Right ventricle myocardium superior (tissue), 1 donor: ENCODE data around the gene EIF5. TPM values are rescaled to one million over a fixed set of nuclear protein-coding genes. Genes with fewer than 3 reads are reported as not detected.

Source experiments
- ATAC-seq: fragments of 200-7000 bp; cut with Tn5 transposase; one replicate; pipeline ENCODE4 v1.9.1; 2020; ENCODE audit warnings: mild to moderate bottlenecking; ENCODE audit not compliant: poor library complexity
- DNase-seq: peaks from one replicate; pipeline ENCODE4 v3.0.0-alpha.2; 2020
- intact Hi-C: fragments of 100-400 bp; cut with DNase I; formaldehyde crosslinking; loops from one replicate; pipeline ENCODE4 v1.11.2; 2022
- total RNA-seq: library from RNA; stranded (reverse); fragmentation: NEBNext Ultra II Directional; extraction: Animal tissue kit (Norgen Biotek cat#: 25700); gene quantifications from one replicate; pipeline ENCODE4 v1.2.1, GENCODE V29; 2021
- donor health status: DM: no; HTN: yes; CAD: no; lungs with severe emphysema.

EIF5 gene
- total RNA-seq, 1 donor from 2014 or later: 234 TPM

GRCh38 chr14:103304706-103305105 is 29.3 kb upstream of the EIF5 start:
- DNase-seq: no peak
- no peak for ATAC-seq
- intact Hi-C loops: no loop called here

GRCh38 chr14:103308717-103309616 is 25.1 kb upstream of the EIF5 start:
- DNase-seq (no peak), ATAC-seq (no peak)
- intact Hi-C loops: no loop called here

- DNase-seq: no peak
- intact Hi-C loops: no loop called here
These were observed 23.4 kb upstream of the EIF5 start for GRCh38 chr14:103310576-103311095.

GRCh38 chr14:103311171-103311997 is 22.7 kb upstream of the EIF5 start:
- intact Hi-C loops: no loop called here
- DNase-seq (no peak), ATAC-seq (no peak)

More at GRCh38 chr14:103310576-103311095, 23.4 kb upstream of the EIF5 start:
- ATAC-seq: no peak

- ATAC-seq: no peak
- intact Hi-C loops: no loop called here
- DNase-seq: no peak
These were observed 21.9 kb upstream of the EIF5 start for GRCh38 chr14:103312006-103312635.

- ATAC-seq (no peak), DNase-seq (no peak)
- intact Hi-C loops: no loop called here
These were observed 20.3 kb upstream of the EIF5 start for GRCh38 chr14:103313704-103314103.

GRCh38 chr14:103314496-103315277 is 19.4 kb upstream of the EIF5 start:
- ATAC-seq (peak; percentile 14), DNase-seq (no peak)
- intact Hi-C loops: no loop called here

- intact Hi-C loops: no loop called here
- DNase-seq (peak; percentile 58), ATAC-seq (peak; percentile 79)
These were observed 18.6 kb upstream of the EIF5 start for GRCh38 chr14:103315351-103315911.

GRCh38 chr14:103315941-103316340 is 18.1 kb upstream of the EIF5 start:
- intact Hi-C loops: no loop called here
- no peak for DNase-seq
- ATAC-seq: peak; percentile 23

GRCh38 chr14:103316721-103317121 is 17.3 kb upstream of the EIF5 start:
- ATAC-seq: no peak
- intact Hi-C loops: no loop called here
- DNase-seq: no peak

- DNase-seq (no peak), ATAC-seq (no peak)
- intact Hi-C loops: no loop called here
These were observed 16.8 kb upstream of the EIF5 start for GRCh38 chr14:103317251-103317650.

- ATAC-seq (no peak), DNase-seq (no peak)
- intact Hi-C loops: no loop called here
These were observed 16.0 kb upstream of the EIF5 start for GRCh38 chr14:103317976-103318580.

- intact Hi-C loops: no loop called here
- DNase-seq (no peak), ATAC-seq (no peak)
These were observed 15.2 kb upstream of the EIF5 start for GRCh38 chr14:103318750-103319419.

- no peak for DNase-seq
- no peak for ATAC-seq
- intact Hi-C loops: no loop called here
These were observed 14.6 kb upstream of the EIF5 start for GRCh38 chr14:103319422-103319821.

- DNase-seq (no peak), ATAC-seq (no peak)
These were observed 8.0 kb upstream of the EIF5 start for GRCh38 chr14:103326078-103326477.

GRCh38 chr14:103328941-103329340 is 5.1 kb upstream of the EIF5 start:
- no peak for DNase-seq
- ATAC-seq: no peak
- intact Hi-C loops: no loop called here

More at GRCh38 chr14:103326078-103326477, 8.0 kb upstream of the EIF5 start:
- intact Hi-C loops: no loop called here
